ENCODE results near the gene GALNT17. TPM values are rescaled to one million over a fixed set of nuclear protein-coding genes. Genes with fewer than 3 reads are reported as not detected.

The GALNT17 gene
- total and polyA plus RNA-seq, 2 experiments from 2014 or later, result 11.1 to 65.6 TPM

DNA sequence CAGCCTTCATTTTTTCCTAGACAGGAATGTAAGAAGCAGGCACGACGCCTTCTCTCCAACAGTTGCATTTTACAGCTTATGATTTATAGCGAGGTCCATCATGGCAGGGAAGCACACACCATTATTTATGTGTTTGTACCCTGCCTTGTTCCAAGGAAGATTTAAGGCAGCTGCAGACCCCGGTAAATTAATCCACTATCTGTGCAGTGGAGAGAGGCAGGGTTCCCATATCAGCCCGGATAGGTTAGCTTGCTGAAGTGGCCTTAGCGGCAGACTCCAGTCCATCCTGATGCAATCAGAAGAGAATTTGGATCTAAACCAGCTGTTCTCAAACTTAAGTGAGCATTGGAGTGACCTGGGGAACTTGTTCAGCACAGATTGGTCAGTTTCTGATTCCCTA lies 359.4 kb downstream of the GALNT17 start:
- no peaks in the 10 kb centered on the region for H3K36me3 ChIP-seq (ENCODE audit: insufficient read depth)
- Mint-ChIP-seq H3K4me1 (peaks cover 4% of the 10 kb centered on the region; the same call in 2 of the 3 replicates), H3K9me3 (no peaks in the 10 kb centered on the region; the same call in 2 of the 3 replicates), H3K4me3 (no peak overlapping the region), H3K27ac (0 out of 2 replicates have a peak overlapping the region, but pooled peaks have one; percentile 48), H3K36me3 (ENCODE audit: low read depth) (peaks cover 30% of the 10 kb centered on the region), H3K27me3 (ENCODE audit: insufficient read depth, low read depth, poor library complexity) (peaks cover 13% of the 10 kb centered on the region)
- H3K79me2 ChIP-seq (replicated peaks; ENCODE audit: insufficient read depth), result no peaks in the 10 kb centered on the region
- H3K4me2 ChIP-seq, result no peak overlapping the region
- no peaks in the 10 kb centered on the region for H4K20me1 ChIP-seq (replicated peaks; ENCODE audit: insufficient read depth)
- H3K27ac ChIP-seq (ENCODE audit: low read depth), result no peak overlapping the region
- TF ChIP-seq POLR2AphosphoS5 (IDR thresholded peaks at IDR 0.05; ENCODE audit: low read depth) (no peak), NANOG (IDR thresholded peaks at IDR 0.05; ENCODE audit: borderline replicate concordance) (no peak), ZNF331 (CRISPR knock-in tag; IDR thresholded peaks at IDR 0.05; ENCODE audit: low read depth) (no peak), JUNB (IDR thresholded peaks at IDR 0.05; ENCODE audit: unreplicated experiment) (no peak), EZH2 (IDR thresholded peaks at IDR 0.05; ENCODE audit: low read depth, unreplicated experiment) (no peak), CREB1 (CRISPR knock-in tag; IDR thresholded peaks at IDR 0.05; ENCODE audit: low read depth) (no peak), STAT1 (IDR thresholded peaks at IDR 0.05; ENCODE audit: unreplicated experiment) (no peak), EZH2phosphoT487 (IDR thresholded peaks at IDR 0.05; ENCODE audit: unreplicated experiment) (no peak), ZNF114 (CRISPR knock-in tag; IDR thresholded peaks at IDR 0.05) (no peak)
- TF ChIP-seq, protein P1, sequence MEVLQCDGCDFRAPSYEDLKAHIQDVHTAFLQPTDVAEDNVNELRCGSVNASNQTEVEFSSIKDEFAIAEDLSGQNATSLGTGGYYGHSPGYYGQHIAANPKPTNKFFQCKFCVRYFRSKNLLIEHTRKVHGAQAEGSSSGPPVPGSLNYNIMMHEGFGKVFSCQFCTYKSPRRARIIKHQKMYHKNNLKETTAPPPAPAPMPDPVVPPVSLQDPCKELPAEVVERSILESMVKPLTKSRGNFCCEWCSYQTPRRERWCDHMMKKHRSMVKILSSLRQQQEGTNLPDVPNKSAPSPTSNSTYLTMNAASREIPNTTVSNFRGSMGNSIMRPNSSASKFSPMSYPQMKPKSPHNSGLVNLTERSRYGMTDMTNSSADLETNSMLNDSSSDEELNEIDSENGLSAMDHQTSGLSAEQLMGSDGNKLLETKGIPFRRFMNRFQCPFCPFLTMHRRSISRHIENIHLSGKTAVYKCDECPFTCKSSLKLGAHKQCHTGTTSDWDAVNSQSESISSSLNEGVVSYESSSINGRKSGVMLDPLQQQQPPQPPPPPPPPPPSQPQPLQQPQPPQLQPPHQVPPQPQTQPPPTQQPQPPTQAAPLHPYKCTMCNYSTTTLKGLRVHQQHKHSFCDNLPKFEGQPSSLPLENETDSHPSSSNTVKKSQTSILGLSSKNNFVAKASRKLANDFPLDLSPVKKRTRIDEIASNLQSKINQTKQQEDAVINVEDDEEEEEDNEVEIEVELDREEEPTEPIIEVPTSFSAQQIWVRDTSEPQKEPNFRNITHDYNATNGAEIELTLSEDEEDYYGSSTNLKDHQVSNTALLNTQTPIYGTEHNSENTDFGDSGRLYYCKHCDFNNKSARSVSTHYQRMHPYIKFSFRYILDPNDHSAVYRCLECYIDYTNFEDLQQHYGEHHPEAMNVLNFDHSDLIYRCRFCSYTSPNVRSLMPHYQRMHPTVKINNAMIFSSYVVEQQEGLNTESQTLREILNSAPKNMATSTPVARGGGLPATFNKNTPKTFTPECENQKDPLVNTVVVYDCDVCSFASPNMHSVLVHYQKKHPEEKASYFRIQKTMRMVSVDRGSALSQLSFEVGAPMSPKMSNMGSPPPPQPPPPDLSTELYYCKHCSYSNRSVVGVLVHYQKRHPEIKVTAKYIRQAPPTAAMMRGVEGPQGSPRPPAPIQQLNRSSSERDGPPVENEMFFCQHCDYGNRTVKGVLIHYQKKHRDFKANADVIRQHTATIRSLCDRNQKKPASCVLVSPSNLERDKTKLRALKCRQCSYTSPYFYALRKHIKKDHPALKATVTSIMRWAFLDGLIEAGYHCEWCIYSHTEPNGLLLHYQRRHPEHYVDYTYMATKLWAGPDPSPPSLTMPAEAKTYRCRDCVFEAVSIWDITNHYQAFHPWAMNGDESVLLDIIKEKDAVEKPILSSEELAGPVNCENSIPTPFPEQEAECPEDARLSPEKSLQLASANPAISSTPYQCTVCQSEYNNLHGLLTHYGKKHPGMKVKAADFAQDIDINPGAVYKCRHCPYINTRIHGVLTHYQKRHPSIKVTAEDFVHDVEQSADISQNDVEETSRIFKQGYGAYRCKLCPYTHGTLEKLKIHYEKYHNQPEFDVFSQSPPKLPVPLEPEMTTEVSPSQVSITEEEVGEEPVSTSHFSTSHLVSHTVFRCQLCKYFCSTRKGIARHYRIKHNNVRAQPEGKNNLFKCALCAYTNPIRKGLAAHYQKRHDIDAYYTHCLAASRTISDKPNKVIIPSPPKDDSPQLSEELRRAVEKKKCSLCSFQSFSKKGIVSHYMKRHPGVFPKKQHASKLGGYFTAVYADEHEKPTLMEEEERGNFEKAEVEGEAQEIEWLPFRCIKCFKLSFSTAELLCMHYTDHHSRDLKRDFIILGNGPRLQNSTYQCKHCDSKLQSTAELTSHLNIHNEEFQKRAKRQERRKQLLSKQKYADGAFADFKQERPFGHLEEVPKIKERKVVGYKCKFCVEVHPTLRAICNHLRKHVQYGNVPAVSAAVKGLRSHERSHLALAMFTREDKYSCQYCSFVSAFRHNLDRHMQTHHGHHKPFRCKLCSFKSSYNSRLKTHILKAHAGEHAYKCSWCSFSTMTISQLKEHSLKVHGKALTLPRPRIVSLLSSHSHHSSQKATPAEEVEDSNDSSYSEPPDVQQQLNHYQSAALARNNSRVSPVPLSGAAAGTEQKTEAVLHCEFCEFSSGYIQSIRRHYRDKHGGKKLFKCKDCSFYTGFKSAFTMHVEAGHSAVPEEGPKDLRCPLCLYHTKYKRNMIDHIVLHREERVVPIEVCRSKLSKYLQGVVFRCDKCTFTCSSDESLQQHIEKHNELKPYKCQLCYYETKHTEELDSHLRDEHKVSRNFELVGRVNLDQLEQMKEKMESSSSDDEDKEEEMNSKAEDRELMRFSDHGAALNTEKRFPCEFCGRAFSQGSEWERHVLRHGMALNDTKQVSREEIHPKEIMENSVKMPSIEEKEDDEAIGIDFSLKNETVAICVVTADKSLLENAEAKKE (CRISPR knock-in tag; IDR thresholded peaks at IDR 0.05), result no peak
- TF ChIP-seq, protein P2, sequence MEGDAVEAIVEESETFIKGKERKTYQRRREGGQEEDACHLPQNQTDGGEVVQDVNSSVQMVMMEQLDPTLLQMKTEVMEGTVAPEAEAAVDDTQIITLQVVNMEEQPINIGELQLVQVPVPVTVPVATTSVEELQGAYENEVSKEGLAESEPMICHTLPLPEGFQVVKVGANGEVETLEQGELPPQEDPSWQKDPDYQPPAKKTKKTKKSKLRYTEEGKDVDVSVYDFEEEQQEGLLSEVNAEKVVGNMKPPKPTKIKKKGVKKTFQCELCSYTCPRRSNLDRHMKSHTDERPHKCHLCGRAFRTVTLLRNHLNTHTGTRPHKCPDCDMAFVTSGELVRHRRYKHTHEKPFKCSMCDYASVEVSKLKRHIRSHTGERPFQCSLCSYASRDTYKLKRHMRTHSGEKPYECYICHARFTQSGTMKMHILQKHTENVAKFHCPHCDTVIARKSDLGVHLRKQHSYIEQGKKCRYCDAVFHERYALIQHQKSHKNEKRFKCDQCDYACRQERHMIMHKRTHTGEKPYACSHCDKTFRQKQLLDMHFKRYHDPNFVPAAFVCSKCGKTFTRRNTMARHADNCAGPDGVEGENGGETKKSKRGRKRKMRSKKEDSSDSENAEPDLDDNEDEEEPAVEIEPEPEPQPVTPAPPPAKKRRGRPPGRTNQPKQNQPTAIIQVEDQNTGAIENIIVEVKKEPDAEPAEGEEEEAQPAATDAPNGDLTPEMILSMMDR (conservative IDR thresholded peaks at IDR 0.05; ENCODE audit: low read depth in 2 of 2), result no peak
- TF ChIP-seq, protein P3, sequence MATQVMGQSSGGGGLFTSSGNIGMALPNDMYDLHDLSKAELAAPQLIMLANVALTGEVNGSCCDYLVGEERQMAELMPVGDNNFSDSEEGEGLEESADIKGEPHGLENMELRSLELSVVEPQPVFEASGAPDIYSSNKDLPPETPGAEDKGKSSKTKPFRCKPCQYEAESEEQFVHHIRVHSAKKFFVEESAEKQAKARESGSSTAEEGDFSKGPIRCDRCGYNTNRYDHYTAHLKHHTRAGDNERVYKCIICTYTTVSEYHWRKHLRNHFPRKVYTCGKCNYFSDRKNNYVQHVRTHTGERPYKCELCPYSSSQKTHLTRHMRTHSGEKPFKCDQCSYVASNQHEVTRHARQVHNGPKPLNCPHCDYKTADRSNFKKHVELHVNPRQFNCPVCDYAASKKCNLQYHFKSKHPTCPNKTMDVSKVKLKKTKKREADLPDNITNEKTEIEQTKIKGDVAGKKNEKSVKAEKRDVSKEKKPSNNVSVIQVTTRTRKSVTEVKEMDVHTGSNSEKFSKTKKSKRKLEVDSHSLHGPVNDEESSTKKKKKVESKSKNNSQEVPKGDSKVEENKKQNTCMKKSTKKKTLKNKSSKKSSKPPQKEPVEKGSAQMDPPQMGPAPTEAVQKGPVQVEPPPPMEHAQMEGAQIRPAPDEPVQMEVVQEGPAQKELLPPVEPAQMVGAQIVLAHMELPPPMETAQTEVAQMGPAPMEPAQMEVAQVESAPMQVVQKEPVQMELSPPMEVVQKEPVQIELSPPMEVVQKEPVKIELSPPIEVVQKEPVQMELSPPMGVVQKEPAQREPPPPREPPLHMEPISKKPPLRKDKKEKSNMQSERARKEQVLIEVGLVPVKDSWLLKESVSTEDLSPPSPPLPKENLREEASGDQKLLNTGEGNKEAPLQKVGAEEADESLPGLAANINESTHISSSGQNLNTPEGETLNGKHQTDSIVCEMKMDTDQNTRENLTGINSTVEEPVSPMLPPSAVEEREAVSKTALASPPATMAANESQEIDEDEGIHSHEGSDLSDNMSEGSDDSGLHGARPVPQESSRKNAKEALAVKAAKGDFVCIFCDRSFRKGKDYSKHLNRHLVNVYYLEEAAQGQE (IDR thresholded peaks at IDR 0.05; ENCODE audit: unreplicated experiment), result no peak
- TF ChIP-seq, protein P4, sequence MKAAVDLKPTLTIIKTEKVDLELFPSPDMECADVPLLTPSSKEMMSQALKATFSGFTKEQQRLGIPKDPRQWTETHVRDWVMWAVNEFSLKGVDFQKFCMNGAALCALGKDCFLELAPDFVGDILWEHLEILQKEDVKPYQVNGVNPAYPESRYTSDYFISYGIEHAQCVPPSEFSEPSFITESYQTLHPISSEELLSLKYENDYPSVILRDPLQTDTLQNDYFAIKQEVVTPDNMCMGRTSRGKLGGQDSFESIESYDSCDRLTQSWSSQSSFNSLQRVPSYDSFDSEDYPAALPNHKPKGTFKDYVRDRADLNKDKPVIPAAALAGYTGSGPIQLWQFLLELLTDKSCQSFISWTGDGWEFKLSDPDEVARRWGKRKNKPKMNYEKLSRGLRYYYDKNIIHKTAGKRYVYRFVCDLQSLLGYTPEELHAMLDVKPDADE (IDR thresholded peaks at IDR 0.05), result no peak
- no peaks in the 10 kb centered on the region for H3F3A ChIP-seq (replicated peaks; ENCODE audit: low read depth)
- ATAC-seq (no peak), DNase-seq (ENCODE audit: low spot score) (no peak)
- 0 out of 2 replicates have a peak, but pooled peaks cover 6% of the 10 kb centered on the region for H3K9me2 ChIP-seq (ENCODE audit: insufficient read depth)
- no peak overlapping the region for H3K4me3 ChIP-seq
- H3K27me3 ChIP-seq (ENCODE audit: insufficient read depth), result no peaks in the 10 kb centered on the region
- H3K4me1 ChIP-seq (ENCODE audit: insufficient read depth), result no peaks in the 10 kb centered on the region
- H2AFZ ChIP-seq, result no peak overlapping the region

Measured in GM23338 (cell line).